SK-N-MC (cell line): ENCODE results near the gene KRT80.

Experiments
- EZH2 ChIP-seq: fragments of 200-600 bp; sonication (generic); IDR thresholded peaks from one replicate; pipeline ENCODE4 v1.6.1; 2017; ENCODE audit warnings: antibody characterized with exemption
- FOXP2 ChIP-seq: optimal IDR thresholded peaks from 2 replicates; pipeline ENCODE3; 2011; ENCODE audit warnings: mild to moderate bottlenecking, moderate library complexity; ENCODE audit not compliant: insufficient read depth; ENCODE audit errors: extremely low read length, control extremely low read depth

DNA sequence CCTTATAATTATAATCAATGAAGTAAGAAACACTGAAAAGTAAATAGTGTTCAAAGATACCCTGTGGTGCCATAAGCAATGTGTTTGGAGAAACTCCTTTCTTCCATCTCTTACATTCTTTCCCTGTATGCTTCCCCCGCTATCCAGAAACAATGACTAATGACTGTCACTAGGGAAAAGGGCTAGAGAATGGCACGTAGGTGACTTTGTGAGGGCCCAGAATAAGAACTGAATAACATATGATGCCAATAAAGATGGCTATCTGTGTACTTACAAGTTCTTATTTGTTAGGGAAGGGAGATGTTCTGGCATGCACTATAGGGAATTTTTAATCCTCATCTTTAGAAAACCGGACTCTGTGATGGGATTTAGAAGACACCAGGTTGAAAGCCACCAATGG is 36.6 kb upstream of the KRT80 start:
- TF ChIP-seq EZH2 (no peak), FOXP2 (no peak)
